NCI-H2227 (cell line): Measurements from ENCODE around the gene RAB3GAP1.

ENCODE experiments used
- DNase-seq: peaks from one replicate; lab custom pipeline; 2025; ENCODE audit not compliant: unreplicated experiment; lab: John Stamatoyannopoulos, UW

RAB3GAP1 gene

DNA sequence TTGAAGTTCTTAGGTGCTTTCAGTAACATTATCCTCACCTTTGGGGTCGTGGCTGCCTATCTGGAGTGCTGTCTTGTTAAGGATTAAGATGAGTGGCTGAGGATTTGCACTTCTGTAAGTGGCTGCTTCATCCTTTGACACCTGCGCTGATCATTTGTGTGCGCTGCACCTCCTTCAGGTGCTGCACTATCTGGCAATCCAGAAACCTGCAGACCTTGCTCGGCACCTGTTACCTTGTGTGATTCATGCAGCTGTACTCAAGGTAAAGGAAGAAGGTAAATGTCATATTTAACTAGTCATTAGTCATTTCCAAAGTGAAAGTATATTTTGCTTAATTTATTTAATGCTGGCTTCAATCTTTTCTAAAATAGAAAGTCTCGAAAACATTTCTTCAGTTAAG, 110.3 kb downstream of the RAB3GAP1 start:
- no peak for DNase-seq

DNA sequence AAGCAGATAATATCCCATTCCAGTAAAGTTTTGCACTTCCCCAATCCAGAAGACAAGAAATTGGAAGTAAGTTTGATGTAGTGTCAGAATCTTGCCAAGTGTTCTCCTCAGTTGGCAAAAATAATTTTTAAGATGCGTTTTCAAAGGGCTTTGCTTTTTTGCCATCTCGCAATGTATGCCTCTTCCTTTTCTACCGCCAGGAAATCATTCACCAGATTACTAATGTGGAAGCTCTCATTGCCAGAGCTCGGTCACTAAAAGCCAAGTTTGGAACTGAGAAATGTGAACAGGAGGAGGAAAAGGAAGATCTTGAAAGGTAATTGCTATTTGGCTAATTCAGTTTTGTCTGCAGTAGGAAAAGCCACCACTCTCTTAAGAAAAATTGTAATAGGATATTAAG, 110.7 kb downstream of the RAB3GAP1 start:
- DNase-seq: no peak

DNA sequence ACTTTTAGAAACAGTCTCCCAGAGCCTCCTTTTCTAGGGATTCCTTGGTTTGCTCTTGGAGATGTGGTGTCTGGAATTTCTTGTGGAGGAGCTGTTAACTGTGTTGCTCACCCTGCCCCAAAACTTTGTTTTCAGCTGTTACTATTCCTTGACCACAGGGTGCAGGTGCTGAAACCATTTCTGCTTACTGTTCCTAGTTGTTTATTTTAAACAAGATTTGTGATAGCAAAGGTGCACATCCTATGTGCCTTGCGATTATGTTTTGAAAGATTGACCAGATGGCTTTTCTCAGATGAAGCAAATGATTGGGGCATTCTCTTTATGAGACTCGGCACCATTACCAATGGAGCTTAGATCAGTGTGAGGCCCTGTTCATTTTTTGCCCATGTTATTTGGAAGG, 111.2 kb downstream of the RAB3GAP1 start:
- no peak for DNase-seq

GRCh38 chr2:135163901-135164300, 111.8 kb downstream of the RAB3GAP1 start:
- no peak for DNase-seq

- DNase-seq: no peak
These were observed 112.3 kb downstream of the RAB3GAP1 start for GRCh38 chr2:135164431-135164830.

GRCh38 chr2:135167273-135167672, 115.2 kb downstream of the RAB3GAP1 start:
- no peak for DNase-seq

GRCh38 chr2:135168204-135168856, 116.2 kb downstream of the RAB3GAP1 start:
- DNase-seq: no peak

- DNase-seq: peak; percentile 77
These were observed 118.0 kb downstream of the RAB3GAP1 start for GRCh38 chr2:135169900-135170753.

- DNase-seq: no peak
These were observed 122.1 kb downstream of the RAB3GAP1 start for GRCh38 chr2:135174049-135174809.

GRCh38 chr2:135174810-135175093, 122.7 kb downstream of the RAB3GAP1 start:
- no peak for DNase-seq

DNA sequence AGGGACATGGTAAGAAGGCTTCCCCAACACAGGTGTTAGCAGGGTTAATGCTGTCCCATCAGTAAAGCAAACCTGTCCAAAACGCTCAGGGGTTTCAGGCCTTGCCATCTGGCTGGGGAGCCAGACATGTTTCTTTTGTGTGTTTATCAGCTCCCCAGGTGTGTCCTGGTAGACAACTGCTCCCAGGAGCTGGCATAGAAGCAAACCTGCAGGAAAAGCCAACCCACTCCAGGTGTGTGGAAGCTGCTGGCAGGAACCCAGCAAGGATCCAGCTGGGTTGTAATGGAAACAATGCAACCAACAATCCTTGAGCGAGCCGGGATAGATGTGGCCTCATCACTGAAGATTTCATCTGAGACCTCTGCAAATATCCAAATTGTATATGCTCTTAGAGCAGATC, 123.1 kb downstream of the RAB3GAP1 start:
- DNase-seq: no peak

DNA sequence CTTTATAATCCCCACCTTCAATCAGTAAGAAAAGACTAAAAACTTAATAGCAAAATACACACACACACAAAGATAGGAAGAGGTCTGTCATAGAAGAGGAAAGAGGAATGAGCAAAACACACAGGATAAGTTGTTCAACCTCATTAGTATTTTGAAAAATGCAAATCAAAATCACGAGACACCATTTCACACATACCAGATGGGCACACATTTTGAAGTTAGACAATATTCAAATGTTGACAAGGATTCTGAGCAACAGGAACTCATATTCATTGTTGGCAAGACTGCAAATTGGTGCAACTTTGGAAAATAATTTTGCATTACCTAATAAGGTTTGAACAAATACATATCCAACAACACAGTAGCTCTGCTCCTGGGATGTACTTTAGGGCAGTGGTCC, 127.6 kb downstream of the RAB3GAP1 start:
- DNase-seq: no peak

GRCh38 chr2:135182190-135182589, 130.1 kb downstream of the RAB3GAP1 start:
- DNase-seq: no peak

- no peak for DNase-seq
These were observed 130.5 kb downstream of the RAB3GAP1 start for GRCh38 chr2:135182601-135183000.

DNA sequence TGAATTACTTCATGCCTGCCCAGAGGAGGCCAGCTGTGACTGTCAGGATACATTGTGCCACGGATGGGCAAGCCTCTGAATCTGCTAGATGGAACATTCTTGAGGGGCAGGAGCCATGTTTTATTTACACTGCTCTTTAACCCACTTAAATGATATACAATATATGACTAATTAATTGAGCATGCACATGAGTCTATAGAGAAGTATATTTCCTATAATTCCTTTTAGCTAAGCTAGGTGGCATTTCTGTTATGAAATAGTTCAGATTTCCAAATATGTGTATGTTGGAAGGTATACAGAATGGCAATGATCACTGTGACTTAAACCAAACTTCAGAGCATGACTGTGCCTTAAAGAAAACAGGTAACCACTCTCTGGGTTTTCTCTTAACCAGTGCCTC, 131.7 kb downstream of the RAB3GAP1 start:
- DNase-seq: no peak

DNA sequence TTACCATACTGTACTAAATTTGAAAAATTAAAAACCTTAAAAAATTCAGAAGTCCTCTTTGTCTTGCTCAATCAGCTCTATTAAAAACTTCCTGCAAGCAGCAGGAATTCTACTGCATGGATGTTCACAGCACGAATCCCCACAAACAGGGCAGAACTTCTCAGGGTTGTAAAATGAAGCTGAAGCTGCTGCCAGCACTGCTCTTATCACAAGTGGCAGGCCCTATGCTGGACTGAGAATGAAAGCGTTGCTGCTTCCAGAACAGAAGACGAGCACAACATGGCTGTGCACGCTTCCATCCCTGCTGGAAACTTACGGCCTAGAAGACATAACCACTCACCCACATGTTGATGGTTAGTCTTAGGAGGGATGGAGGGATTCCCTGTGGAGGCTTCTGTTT, 134.0 kb downstream of the RAB3GAP1 start:
- DNase-seq: no peak

DNA sequence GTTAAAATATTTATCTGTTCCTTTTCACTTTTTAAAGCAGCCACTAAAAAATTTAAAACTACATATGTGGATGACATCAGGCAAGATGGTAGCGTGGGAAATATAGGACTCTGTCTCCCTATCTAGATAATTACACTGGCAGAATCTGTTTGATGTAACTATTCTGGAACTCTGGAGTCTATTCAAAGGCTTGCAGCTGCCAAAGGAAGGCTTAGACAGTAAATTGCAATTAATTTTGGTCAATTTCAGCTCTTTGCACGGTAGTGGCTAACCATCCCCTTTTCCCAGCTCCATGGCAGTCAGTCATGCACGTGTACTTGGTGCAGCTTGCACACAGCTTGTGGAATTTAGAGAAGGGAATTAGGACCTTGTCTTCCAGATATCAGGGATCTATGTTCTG, 135.2 kb downstream of the RAB3GAP1 start:
- no peak for DNase-seq

DNA sequence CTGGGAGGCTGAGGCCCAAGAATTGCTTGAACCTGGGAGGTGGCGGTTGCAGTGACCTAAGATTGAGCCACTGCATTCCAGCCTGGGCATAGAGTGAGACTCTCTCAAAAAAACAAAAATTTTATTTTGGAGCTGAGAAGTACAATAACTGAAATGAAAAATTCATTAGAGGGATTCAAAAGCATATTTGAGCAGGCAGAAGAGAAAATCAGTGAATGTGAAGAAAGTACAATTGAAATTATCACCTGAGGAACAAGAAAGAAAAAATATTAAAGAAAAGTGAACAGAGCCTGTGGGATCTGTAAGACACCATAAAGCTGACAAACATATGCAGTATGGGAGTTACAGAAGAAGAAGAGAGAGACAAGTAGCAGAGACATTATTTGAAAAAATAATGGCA, 137.1 kb downstream of the RAB3GAP1 start:
- no peak for DNase-seq

- no peak for DNase-seq
These were observed 138.7 kb downstream of the RAB3GAP1 start for GRCh38 chr2:135190799-135191198.

GRCh38 chr2:135198481-135198880, 146.4 kb downstream of the RAB3GAP1 start:
- no peak for DNase-seq

GRCh38 chr2:135202751-135203150, 150.7 kb downstream of the RAB3GAP1 start:
- no peak for DNase-seq

DNA sequence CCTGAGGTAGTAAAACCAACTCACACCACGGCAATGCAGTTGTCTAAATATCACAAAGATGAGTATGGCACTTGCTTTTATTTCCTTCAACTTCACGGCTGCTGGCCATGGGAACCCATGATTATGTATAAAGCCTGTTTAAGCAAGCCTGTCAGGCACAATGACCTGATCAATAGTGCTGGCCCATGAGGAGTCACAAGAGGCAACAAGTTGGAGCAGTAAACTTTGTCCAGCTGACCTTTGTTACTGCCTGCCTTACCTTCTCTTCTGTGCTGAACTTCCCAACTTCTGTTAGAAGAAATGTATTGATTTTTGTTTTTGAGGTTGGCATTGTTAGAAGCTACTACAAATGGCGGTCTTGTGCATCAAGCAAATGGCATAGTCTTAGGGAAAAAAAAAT, 151.9 kb downstream of the RAB3GAP1 start:
- DNase-seq: no peak
